Measurements from ENCODE around the gene MELTF. TPM values are rescaled to one million over a fixed set of nuclear protein-coding genes. Genes with fewer than 3 reads are reported as not detected.

The MELTF gene
- total and polyA plus RNA-seq, 9 of the 15 experiments (the other 6 are each of a cell fraction or from before 2014, with no cell fraction given) = 0.35 to 10.5 (median 4.5) TPM

- TF ChIP-seq, protein P1, sequence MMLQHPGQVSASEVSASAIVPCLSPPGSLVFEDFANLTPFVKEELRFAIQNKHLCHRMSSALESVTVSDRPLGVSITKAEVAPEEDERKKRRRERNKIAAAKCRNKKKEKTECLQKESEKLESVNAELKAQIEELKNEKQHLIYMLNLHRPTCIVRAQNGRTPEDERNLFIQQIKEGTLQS (IDR thresholded peaks at IDR 0.05) = peak; percentile 44; the same call in 1 of the 2 replicates
- TF ChIP-seq, protein P1 (CRISPR knock-in tag; conservative IDR thresholded peaks at IDR 0.05) = 0 out of 2 replicates have a peak, but pooled peaks have one; percentile 28
- TF ChIP-seq ETV1 (tag; conservative IDR thresholded peaks at IDR 0.05; ENCODE audit: low read depth) (0 out of 2 replicates have a peak, but pooled peaks have one; percentile 27), MCM5 (IDR thresholded peaks at IDR 0.05; ENCODE audit: low read depth) (no peak), SOX6 (IDR thresholded peaks at IDR 0.05) (peak; percentile 94), TAF1 (IDR thresholded peaks at IDR 0.05; ENCODE audit: control insufficient read depth, extremely low read depth, insufficient read depth, low read length, severe bottlenecking) (peak; percentile 41), ELF4 (CRISPR knock-in tag; IDR thresholded peaks at IDR 0.05) (0 out of 2 replicates have a peak, but pooled peaks have one; percentile 25), FOXO4 (CRISPR knock-in tag; IDR thresholded peaks at IDR 0.05) (no peak), ATF1 (CRISPR knock-in tag; IDR thresholded peaks at IDR 0.05) (no peak), ATF1 (tag; IDR thresholded peaks at IDR 0.05) (peak; percentile 82), LARP7 (IDR thresholded peaks at IDR 0.05) (no peak), TRIM28 (IDR thresholded peaks at IDR 0.05) (peak; percentile 75; the same call in 1 of the 2 replicates), ZFPM2 (CRISPR knock-in tag; IDR thresholded peaks at IDR 0.05) (no peak), HNRNPLL (IDR thresholded peaks at IDR 0.05; ENCODE audit: low read depth, low read length, poor library complexity, severe bottlenecking) (no peak), NUFIP1 (IDR thresholded peaks at IDR 0.05; ENCODE audit: partially characterized antibody) (no peak), ZFP36 (IDR thresholded peaks at IDR 0.05; ENCODE audit: low read depth, low read length, partially characterized antibody) (peak; percentile 33)
- TF ChIP-seq, protein P2, sequence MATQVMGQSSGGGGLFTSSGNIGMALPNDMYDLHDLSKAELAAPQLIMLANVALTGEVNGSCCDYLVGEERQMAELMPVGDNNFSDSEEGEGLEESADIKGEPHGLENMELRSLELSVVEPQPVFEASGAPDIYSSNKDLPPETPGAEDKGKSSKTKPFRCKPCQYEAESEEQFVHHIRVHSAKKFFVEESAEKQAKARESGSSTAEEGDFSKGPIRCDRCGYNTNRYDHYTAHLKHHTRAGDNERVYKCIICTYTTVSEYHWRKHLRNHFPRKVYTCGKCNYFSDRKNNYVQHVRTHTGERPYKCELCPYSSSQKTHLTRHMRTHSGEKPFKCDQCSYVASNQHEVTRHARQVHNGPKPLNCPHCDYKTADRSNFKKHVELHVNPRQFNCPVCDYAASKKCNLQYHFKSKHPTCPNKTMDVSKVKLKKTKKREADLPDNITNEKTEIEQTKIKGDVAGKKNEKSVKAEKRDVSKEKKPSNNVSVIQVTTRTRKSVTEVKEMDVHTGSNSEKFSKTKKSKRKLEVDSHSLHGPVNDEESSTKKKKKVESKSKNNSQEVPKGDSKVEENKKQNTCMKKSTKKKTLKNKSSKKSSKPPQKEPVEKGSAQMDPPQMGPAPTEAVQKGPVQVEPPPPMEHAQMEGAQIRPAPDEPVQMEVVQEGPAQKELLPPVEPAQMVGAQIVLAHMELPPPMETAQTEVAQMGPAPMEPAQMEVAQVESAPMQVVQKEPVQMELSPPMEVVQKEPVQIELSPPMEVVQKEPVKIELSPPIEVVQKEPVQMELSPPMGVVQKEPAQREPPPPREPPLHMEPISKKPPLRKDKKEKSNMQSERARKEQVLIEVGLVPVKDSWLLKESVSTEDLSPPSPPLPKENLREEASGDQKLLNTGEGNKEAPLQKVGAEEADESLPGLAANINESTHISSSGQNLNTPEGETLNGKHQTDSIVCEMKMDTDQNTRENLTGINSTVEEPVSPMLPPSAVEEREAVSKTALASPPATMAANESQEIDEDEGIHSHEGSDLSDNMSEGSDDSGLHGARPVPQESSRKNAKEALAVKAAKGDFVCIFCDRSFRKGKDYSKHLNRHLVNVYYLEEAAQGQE (IDR thresholded peaks at IDR 0.05; ENCODE audit: borderline replicate concordance) = peak; percentile 45
- TF ChIP-seq, protein P2 (CRISPR knock-in tag; IDR thresholded peaks at IDR 0.05; ENCODE audit: low read depth) = no peak
Observed at GRCh38 chr3:196988241-196989029, 41.2 kb downstream of the MELTF start (continued).

All from K562 (cell line).